GDM1 (cell line): ENCODE data around the gene SASH1.

ENCODE experiments used
- DNase-seq: peaks from one replicate; lab custom pipeline; 2025; lab: John Stamatoyannopoulos, UW

Gene SASH1

DNA sequence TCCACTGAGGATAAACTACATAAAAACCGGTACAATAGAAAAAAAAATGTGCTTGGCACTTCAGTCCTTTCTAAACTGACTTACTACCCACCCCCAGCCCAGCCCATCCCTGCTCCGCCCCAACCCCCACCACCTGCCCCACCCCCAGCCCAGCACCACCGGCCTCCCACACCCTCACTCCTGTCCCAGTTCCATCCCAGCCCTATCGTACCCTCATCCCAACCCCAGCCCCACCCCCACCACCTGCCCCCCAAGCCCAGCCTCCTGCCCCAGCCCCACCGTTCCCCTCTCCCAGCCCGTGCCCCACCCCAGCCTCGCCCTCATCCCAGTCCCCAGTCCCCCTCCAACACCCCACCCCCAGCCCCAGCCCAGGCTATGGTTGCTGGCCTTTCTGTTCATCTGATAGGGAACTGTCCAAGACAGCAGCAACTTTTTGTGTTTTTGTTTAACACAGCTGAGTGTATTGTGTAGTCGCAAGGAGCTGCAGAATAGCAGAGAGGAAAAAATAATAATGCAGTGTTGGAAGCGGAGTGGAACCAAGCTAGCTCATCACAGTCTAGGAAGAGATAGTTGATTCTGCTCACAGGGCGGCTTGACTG is 61.9 kb downstream of the SASH1 start:
- no peak for DNase-seq

DNA sequence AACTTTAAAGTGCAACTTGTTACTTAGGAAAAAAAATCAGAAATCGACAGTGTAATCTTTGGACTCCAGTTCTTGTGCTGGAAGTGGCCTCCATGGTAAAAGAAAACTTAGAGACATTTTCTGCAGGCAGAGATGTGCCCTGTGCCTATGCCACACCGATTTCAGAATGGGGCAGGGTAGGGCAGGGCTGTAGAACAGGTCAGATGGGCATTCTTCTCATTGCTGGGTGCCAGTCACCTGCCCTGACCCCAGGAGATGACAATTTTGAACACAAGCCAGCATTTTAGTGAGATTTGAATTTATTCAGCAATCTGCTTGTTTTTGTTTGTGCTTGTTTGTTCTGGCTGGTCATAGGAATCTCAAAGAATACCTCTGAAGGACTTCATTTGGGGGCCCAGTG is 63.3 kb downstream of the SASH1 start:
- DNase-seq: no peak

DNA sequence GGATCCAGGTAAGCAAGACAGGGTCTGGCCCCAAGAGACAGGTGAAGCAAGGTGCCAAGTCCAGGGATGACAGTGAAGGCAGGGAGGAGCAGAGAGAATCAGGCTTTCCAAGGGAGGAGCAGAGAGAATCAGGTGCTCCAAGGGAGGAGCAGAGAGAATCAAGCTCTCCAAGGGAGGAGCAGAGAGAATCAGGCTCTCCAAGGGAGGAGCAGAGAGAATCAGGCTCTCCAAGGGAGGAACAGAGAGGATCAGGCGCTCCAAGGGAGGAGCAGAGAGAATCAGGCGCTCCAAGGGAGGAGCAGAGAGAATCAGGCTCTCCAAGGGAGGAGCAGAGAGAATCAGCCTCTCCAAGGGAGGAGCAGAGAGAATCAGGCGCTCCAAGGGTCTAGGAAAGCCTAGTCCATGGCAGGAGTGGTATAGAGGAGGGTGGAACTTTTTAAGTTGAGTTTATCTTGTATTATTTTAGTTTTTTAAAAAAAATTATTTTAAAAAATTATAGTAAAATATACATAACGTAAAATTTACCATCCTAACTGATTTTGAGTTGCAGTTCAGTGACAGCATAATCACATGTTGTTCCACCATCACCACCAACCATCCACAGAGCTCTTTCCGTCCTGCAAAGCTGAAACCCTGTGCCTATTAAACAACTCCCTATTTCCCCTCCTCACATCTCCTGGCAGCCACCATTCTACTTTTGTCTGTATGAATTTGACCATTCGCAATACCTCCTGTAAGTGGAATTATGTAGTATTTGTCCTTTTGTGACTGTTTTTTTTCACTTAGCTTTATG is 64.1 kb downstream of the SASH1 start:
- DNase-seq: no peak

DNA sequence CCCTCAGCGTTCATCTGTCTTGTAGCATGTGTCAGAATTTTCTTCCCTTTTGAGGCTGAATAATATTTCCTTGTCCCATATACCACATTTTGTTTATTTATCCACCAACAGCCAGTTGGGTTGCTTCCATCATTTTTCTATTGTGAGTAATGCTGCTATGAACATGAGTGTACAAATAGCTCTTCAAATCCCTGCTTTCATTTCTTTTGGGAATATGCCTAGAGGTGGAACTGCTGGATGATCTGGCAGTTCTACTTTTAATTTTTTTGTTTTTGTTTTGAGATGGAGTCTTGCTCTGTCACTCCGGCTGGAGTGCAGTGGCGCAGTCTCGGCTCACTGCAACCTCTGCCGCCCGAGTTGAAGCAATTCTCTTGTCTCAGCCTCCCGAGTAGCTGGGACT is 64.7 kb downstream of the SASH1 start:
- DNase-seq: no peak

DNA sequence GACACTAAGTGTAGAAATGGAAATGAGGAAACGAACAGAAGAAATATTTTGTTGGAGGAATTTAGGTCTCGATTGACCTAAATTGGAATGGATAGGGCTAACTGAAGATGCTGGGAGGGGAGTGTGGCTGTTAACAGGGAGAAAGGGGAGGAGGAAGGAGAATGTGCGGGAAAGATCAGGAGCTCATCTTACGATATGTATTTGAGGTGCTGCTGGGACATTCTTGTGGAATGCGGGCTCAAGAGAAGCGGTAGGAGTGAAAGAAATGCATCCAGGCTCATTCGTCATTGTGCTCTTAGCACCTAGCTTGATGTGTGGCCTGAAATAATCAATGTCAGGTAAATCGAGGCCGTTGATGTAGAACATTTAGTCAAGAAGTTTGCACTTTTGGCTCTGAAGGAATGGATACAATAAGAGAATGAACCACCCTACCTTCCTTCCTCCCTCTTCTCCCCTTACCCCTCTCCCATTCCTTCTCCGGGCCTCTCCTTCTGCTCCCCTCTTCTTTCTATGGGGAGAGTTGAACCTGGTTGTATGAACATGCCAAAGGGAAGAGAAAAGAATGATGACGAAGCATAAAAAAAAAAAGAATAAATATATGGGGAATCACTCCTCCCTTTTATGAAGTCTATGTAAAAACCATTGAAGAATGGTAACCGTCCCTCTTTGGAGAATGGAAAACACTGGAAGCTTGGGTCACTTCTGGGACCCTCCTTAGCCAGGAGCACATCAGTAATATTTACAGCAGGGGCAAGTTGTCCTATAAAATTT is 70.9 kb downstream of the SASH1 start:
- DNase-seq: no peak

DNA sequence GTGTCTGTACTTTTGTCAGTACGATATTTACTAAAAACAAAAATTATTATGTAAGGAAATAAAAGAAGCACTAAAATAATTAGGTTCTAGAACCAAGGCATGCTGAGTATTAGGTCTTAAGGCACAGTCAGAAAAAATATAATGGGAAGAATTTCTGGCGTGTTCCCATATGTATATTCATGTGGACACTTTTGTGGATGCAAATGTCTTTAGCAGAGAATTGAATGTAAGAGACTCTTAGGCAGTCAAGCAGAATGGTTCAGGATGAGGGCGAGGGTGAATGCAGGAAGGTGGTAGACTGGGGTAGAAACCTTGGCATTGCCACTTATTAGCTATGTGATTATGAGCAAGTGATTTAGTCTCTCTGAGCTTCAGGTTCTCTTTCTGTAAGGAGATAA is 71.5 kb downstream of the SASH1 start:
- no peak for DNase-seq

DNA sequence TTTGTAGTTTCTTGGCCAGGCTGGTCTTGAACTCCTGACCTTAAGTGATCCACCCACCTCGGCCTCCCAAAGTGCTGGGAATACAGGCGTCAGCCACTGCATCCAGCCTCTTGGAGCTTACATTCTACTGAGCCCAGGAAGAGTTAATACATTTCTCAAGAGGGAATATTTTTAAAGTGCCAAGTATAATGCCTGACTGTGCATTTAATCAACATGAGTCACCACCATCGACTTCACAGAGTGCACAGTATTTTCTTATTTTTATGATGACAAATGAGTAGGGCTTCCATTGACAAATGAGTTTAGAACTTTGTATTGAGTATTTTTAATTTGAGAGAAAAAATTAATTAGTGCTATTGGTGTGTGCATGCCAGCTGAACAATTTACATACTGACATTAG is 72.2 kb downstream of the SASH1 start:
- DNase-seq: no peak

DNA sequence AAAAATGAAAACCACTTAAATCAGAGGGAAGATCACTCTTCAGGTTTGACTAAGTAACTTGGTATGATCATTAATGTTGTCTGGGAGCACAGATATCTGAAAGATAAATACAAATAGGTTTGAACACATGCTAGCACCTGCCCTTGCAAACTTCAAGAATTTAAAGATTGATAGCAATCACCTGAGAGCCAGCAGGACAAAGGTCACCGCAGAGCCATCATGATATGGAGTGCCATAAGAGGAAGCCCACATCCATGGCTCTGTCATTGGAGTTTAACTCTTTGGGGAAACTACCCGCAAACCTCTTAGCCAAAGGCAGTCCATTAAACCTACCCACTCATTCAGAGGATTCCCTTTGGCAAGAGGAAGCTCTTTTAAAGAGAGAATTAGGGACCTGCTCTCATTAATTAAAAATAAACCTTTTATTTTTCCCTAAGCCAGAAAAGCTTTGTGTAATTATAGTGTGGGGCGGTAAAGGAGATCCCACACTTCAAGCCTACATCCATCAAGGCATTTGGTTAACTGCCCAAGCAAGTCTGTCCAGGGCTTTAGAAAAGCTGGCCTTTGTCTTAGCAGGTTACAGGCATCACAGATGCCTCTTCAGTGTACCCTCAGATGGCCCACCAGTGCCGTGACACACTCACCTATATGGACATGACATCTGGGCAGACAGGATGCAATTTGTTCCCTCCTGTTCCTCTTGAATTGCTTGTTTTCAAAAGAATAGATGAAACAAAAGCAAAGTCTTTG is 73.0 kb downstream of the SASH1 start:
- DNase-seq: no peak

DNA sequence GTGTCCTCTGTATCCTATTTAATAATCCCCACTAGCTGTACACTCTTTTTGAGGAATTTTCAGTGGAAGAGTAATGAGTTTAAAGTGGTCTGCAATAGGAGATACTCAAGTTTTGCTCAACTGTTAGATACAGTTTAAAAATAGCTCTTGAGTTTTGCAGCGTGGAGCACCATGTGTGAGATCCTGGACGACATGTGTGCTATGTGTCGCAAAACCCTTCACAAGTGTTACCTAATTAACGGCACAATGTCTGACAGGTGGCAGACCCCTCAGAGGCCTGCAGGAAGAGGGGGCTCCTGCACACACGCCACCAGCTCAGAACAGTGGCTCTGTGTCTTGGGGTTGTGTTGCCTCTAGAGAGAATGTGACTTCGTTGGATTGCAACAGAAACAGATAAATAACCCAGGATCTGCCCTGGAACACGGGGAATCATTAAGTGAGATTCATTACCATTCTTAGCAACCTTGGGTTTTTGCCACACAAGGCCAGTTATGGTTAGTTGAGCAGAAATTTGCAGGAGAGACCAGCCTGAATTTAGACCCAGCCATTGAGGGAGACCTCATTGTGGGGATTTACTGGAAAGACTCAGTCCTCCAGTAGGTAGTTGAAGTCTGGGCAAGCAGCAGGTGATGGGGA is 73.8 kb downstream of the SASH1 start:
- no peak for DNase-seq

DNA sequence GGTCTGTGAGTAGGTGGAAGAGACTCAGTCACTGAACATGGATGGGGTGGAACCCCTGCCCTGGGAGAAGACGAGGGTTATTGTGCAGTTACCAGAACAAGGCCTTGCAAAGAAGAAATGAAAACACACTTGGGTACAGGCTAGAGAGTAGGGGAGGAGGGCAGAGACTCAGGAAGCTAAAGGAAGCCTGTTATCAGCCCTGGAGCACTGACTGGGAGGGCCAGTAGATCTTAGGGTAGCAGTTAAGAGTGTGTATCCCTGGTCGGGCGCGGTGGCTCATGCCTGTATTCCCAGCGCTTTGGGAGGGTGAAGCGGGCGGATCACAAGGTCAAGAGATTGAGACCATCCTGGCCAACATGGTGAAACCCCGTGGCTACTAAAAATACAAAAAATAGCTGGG is 74.4 kb downstream of the SASH1 start:
- DNase-seq: no peak

DNA sequence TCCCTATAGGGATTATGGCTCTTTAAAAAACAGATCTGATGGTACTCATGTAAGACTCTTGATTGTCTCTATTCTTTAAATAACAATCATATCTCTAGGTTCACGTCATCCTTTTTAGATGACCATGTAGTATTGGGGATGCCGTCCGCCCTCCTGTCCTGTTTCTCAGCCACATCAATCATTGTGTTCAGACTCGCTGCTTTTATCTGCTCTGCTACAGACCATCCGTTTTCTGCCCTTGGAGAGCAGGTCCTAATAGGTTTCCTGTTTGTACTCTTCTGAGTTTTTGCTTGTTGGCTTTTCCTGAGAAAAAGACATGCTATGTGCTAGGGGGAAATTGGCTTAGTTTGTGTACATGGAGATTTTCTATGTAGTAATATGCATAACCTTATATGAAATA is 76.8 kb downstream of the SASH1 start:
- no peak for DNase-seq

DNA sequence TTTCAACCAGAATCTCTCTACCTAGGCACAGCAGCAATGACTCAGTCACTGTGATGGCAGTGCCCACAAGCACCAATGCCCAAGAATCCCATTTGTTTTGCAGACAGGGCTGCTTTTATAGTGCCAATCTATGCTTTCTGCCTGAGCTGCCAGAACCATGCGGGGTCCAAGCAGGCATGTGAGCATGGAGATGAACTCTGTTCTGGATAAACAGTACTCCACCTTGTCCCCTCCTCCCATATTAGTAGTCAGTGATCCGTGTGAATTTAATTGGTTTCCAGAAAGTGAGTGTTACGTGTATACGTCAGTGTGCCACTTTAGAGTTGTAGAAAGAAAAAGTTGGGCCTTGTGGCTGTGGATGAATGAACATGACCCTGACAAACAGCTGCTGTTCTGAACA is 79.4 kb downstream of the SASH1 start:
- no peak for DNase-seq

DNA sequence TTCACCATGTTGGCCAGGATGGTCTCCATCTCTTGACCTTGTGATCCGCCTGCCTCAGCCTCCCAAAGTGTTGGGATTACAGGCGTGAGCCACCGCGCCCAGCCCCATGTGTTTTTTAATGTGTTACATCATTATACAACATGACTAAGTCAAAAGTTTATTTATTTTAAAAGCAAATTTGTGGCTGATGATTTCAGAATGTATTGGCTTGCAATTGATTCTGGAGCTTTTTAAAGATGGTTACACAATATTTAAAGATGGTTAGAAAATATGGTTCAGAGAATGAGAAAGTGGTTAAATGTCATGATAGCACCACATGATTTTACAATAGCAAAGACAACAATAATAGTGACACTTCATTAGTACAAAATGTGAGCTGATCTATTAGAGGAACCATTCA is 80.5 kb downstream of the SASH1 start:
- DNase-seq: no peak

DNA sequence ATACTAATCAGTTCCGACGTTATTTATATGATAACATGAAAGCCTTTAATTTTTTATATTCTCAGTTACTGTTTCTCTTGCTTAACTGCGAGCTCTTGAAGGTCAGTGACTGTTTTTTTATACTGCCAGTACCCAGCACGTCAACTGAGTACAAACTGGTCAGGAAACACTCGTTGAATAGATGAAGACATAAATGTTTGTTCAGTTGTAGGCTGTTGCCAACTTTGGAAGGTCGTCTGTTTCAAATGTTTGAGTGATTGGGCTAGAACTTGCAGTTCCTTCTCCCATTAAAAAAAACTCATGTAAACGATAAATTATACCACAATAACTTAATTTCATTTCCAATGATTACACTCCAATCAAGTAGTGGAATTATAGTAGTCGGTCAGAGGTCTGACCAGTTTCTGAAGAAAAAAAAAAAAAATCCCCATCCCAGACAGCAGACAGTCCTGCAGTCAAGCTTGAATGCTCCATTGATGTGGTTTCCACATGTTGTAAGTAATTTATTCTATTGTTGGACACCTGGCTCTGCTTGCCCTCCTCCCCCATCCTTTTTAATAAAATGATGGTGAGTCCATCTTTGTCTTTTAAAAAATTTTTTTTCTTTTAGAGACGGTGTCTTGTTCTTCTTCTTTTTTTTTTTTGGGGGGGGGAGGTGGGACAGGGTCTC is 81.1 kb downstream of the SASH1 start:
- DNase-seq: no peak

DNA sequence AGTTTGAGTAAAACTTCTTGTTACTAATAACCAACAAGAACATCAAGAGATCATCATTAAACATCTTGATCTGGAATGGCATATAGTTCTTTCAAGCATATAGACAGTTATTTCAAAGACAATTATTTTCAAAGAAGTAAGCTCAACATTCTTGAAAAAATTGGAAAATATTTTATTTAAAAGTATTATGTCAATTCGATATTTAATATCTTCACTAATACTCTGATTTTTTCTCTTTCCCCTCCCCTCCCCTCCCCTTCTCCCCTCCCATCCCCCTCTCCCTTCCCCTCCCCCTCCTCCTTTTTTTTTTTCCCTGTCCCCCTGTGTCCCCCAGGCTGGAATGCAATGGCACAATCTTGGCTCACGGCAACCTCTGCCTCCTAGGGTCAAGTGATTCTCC is 82.8 kb downstream of the SASH1 start:
- DNase-seq: no peak

DNA sequence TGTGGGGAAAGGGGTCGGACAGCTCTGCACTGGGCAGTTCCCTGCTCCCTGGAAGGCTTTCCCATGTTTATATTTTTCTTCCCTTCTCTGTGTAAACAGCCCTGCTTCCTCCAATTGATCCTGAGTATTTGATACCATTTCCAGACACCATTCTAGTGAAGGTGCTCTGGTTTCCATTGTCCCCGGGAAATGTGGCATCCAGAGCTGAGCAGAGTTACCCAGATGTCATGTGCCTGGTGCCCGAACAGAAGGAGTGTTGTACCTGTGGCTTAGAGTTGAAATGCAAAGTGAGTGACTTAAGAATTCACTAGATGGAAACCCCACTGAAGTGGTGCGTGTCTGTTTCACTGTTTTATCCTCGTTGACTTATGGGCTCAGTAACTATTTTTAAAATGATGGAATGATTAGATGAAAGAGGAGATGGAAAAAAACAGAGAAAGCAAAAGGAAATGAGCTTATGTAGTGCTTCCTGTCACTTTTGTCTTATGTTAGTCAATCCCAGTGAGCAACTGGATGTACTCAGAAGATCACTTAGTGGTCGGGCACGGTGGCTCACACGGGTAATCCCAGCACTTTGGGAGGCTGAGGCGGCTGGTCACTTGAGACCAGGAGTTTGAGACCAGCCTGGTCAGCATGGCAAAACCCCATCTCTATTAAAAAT is 83.8 kb downstream of the SASH1 start:
- DNase-seq: no peak

DNA sequence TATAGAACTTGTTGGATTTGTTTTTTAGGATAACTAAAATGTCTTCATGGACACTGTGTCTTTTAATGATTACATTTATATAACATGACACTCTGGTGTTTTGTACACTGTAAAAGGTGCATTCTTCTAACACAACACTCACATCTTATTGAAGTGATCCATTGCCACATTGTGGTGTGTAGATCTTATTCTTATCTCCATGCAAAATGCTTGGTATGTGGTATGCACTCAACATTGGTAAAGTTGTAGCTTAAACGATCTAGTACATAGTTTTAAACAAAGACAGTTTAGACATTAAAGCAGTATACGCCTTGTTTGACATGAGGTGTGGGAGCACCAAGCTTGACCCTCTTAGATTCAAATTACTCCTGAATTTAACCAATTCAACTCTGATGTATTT is 84.7 kb downstream of the SASH1 start:
- no peak for DNase-seq

DNA sequence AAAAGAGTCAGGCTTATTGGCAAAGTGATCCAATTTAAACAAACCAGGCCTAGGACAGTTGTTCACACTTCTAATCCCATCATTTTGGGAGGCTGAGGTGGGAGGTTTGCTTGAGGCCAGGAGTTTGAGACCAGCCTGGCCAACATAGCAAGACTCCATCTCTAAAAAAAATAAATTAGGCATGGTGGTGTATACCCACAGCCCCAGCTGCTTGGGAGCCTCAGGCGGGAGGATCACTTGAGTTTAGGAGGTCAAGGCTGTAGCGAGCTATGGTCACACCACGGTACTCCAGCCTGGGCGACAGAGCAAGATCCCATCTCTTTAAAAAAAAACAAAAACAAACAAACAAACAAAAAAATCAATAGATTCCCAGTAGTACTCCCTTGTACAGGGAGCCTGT is 86.8 kb downstream of the SASH1 start:
- no peak for DNase-seq

DNA sequence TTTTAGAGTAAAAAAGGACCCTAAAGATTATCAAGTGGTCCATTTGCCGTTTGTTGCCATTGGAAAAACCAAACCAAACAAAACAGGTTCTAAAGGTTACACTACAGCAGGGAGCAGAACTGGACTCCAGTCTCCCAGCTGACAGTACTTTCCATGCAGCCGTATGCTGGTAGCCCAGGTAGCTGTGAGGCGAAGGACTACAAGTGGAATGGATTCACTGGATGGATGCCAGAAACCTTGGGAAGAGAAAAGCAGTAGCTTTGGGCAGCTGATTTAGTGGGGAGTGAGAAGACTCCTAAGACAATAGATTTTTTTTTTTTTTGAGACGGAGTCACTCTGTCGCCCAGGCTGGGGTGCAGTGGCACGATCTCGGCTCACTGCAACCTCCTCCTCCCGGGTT is 88.3 kb downstream of the SASH1 start:
- DNase-seq: no peak

DNA sequence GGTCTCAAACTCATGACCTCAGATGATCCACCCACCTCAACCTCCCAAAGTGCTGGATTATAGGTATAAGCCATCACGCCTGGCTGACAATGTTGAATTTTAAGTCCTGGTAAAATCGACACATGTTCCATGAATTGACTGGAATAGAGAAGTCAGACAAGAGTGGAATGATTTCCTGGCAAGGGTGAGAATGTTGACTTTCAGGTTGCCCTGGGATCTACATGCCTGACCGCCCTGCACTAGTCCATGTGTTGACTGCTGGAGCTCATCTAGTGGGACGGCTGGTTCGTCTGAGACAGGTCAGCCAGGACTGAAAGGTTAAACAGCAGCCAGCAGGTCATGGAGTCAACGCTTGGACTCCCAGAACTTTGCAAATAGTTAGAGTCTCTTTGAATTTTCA is 88.8 kb downstream of the SASH1 start:
- DNase-seq: no peak

DNA sequence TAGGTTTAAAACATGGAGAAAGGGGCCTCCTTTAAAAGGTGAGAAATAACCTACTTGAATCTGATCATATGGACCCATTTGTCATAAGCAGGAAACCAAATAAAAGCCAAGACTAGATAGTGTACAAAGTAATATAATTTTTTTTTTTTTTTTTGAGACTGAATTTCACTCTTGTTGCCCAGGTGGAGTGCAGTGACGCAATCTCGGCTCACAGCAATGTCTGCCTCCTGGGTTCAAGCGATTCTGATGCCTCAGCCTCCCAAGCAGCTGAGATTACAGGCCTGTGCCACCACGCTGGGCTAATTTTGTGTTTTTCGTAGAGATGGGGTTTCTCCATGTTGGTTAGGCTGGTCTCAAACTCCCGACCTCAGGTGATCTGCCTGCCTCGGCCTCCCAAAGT is 89.2 kb downstream of the SASH1 start:
- no peak for DNase-seq
